ENCODE results near the gene INF2.
A peak's percentile ranks its signal among the peaks of the same experiment; 100 is the strongest.
"Not testable (repeated sequence)": the region's sequence is repeated elsewhere in the genome, so short reads cannot be mapped to it uniquely, and the experiment has no call there.

Gene INF2

GRCh38 chr14:104746934-104747481, 57.6 kb downstream of the INF2 start:
- TF ChIP-seq CTCF (IDR thresholded peaks at IDR 0.05; ENCODE audit: low read depth, low read length, missing control alignments): no peak
- H3K4me3 ChIP-seq (ENCODE audit: low read depth, low read length): no peak overlapping the region
- in situ Hi-C loops (cut with HindIII; ENCODE audit: low sequenced_read_pairs): no loop called here
- no peak for DNase-seq (ENCODE audit: low read depth)

- DNase-seq (ENCODE audit: low read depth): no peak
- no peak for TF ChIP-seq CTCF (IDR thresholded peaks at IDR 0.05; ENCODE audit: low read depth, low read length, missing control alignments)
- in situ Hi-C loops (cut with HindIII; ENCODE audit: low sequenced_read_pairs): no loop called here
- no peak overlapping the region for H3K4me3 ChIP-seq (ENCODE audit: low read depth, low read length)
Measured at GRCh38 chr14:104747876-104748275, 58.5 kb downstream of the INF2 start.

- no peak overlapping the region for H3K4me3 ChIP-seq (ENCODE audit: low read depth, low read length)
- in situ Hi-C loops (cut with HindIII; ENCODE audit: low sequenced_read_pairs): no loop called here
- TF ChIP-seq CTCF (IDR thresholded peaks at IDR 0.05; ENCODE audit: low read depth, low read length, missing control alignments): no peak
Measured at GRCh38 chr14:104749111-104749649, 59.8 kb downstream of the INF2 start.

GRCh38 chr14:104750056-104750752, 60.8 kb downstream of the INF2 start:
- in situ Hi-C loops (cut with HindIII; ENCODE audit: low sequenced_read_pairs): no loop called here
- TF ChIP-seq CTCF (IDR thresholded peaks at IDR 0.05; ENCODE audit: low read depth, low read length, missing control alignments): no peak
- no peak overlapping the region for H3K4me3 ChIP-seq (ENCODE audit: low read depth, low read length)
- DNase-seq (ENCODE audit: low read depth): no peak

More at GRCh38 chr14:104749111-104749649, 59.8 kb downstream of the INF2 start:
- DNase-seq (ENCODE audit: low read depth): peak; percentile 48

GRCh38 chr14:104750753-104751057, 61.3 kb downstream of the INF2 start:
- in situ Hi-C loops (cut with HindIII; ENCODE audit: low sequenced_read_pairs); H3K4me3 ChIP-seq (ENCODE audit: low read depth, low read length); DNase-seq (ENCODE audit: low read depth): not testable (repeated sequence)

GRCh38 chr14:104751539-104752422, 62.4 kb downstream of the INF2 start:
- in situ Hi-C loops (cut with HindIII; ENCODE audit: low sequenced_read_pairs): no loop called here
- DNase-seq (ENCODE audit: low read depth): no peak
- no peak for TF ChIP-seq CTCF (IDR thresholded peaks at IDR 0.05; ENCODE audit: low read depth, low read length, missing control alignments)
- peak overlapping the region; percentile 87 for H3K4me3 ChIP-seq (ENCODE audit: low read depth, low read length)

- in situ Hi-C loops (cut with HindIII; ENCODE audit: low sequenced_read_pairs): no loop called here
- H3K4me3 ChIP-seq (ENCODE audit: low read depth, low read length): peak overlapping the region; percentile 87
- no peak for TF ChIP-seq CTCF (IDR thresholded peaks at IDR 0.05; ENCODE audit: low read depth, low read length, missing control alignments)
- no peak for DNase-seq (ENCODE audit: low read depth)
Measured at GRCh38 chr14:104752423-104752734, 63.0 kb downstream of the INF2 start.
